IPS DF 19.7 (cell line): ENCODE measurements around the gene PTGFR.

Experiments used
- DNase-seq: peaks from one replicate; pipeline ENCODE4 v3.0.0-alpha.2; 2013; ENCODE audit warnings: low read depth, low spot score

PTGFR gene

DNA sequence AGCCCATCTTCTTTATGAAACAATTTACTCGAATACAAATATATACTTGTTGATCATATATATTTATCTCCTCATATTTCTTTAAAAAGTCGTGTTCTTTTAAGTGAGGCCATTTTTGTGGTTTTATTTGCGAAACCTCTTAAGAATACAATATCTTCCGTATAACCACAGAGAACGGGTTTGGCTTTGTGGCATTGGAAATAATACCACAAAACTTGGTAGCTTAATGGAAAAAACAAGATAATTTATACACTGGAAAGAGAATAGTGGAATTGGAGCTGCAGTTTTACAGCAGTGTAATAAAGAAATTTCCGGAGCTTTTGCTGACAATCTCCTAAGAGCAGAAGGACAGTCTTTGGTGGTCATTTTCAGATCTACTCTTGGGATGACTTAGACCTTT, 29.4 kb downstream of the PTGFR start:
- DNase-seq = no peak

DNA sequence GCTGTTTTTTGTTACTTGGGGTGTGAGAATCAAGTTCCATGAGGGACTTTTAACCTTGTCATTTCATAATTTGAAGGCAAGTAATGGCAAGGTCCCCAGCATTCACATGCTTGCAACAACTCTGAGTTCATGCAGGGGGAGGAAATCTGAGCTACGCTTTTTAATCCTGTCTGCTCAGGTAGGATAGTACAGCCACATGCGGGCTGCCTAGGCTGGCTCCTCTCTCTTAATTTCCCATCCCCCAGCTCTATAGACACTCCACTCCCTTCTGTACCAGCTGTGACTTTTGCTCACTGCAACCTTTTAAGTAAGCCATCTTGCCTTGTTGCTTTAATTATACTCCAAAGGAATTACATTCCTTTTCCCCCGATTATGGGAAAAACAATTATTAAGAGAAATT, 30.1 kb downstream of the PTGFR start:
- DNase-seq = no peak

- no peak for DNase-seq
Observed at GRCh38 chr1:78522136-78522535, 31.4 kb downstream of the PTGFR start.

DNA sequence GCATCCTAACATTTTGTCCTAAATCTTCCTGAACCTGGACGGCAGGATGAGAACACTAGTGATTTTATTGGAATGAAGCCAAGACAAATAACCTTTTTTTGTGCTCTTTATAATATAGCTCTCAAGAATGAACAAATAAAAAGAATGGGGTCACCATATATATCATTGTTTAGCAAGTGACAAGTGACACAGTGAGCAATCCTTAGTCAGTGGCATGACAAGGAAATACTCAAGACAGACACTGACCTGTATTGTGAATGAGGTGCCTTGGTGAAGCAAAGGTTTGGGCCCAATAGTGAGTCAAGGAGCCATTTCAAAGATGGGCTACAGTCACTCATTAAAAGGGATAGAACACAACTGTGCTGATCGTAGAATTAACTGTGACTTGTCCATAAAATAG, 35.7 kb downstream of the PTGFR start:
- no peak for DNase-seq

DNA sequence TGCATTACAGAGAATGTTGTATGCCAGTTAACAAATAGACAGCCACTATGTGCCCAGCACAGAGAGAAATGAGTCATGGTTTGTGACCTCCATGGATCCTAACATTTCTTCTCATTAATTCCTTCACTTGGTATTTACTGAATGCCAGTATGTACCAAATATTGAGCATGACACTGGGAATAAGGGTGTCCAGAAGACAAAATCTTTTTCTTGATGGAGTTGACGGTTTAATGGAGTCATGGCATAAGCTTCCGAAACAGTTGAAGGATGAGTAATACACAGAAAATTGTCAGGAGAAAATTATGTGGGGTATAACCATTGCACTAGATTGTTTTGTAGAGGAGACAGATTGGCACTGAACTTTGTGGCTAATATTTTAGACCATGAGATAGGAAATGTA, 36.9 kb downstream of the PTGFR start:
- no peak for DNase-seq

DNA sequence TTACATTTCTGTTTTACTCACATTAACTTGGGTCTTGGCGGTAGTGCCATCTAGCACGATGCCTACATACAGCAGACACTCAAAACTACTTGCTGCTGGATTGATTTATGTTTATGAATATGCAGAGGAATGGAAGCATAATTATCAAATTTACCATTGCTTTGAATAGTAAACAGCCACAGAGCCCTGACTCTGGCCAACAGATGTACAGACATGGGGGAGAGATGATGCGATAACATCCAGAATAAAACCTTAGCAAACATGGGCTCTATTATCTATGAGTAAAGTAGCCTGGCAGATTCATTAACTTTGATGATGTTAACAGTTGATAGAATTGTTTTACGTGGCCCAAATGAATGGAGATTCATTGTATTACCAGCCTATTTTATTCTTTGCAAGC, 42.8 kb downstream of the PTGFR start:
- no peak for DNase-seq

- DNase-seq = no peak
Observed at GRCh38 chr1:78535286-78535685, 44.5 kb downstream of the PTGFR start.

- no peak for DNase-seq
Observed at GRCh38 chr1:78536427-78536826, 45.7 kb downstream of the PTGFR start.

GRCh38 chr1:78540048-78540447, 49.3 kb downstream of the PTGFR start:
- no peak for DNase-seq

- no peak for DNase-seq
Observed at GRCh38 chr1:78541479-78541878, 50.7 kb downstream of the PTGFR start.

DNA sequence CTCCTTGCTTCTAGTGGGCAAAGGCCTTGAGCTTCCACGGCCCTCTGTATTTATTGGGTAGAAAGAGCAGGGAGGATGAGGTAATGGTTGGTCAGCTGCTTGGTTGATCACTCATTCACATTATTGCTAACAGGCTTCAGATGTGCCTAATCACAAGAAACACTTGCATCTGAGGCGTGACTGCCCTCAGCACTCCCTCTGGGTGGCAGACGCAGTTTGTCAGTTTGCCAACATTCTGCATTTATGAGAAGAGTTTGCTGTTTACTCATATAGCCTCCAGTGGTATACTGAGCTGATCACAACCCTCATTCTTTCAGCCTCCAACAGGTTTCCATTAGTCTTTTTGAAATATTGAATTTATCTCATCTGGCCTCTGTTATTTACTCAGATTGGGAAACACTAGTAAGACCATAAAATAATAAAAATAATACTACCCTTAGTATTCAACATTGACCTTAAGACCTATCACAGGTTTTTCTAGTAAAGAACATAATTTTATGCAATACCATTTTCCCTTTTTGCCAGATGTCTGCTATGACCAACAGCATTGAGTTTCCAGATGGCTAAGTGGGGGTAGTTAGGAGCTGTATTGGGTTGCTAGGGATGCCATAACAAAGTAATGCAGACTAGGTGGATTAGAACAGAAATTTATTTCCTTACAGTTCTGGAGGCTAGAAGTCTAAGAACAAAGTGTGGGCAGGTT, 53.3 kb downstream of the PTGFR start:
- no peak for DNase-seq

DNA sequence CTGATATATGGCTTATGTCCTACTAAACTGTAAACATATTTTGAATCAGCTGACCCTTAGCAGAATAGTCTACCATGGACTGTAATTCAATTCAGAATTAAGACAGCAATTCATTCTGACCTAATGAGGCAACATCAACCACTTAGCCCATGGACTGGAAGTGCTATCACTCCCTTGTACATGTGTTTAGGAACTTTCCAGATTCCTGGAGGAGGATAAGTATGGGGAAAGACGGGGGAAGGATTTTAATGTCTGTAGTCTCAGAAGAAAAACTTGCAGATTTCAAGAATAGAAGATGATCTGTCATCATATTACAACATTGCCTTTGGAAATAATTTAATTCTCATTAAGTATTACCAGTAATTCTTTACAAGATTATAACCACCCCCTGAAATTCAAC, 56.3 kb downstream of the PTGFR start:
- DNase-seq = no peak

DNA sequence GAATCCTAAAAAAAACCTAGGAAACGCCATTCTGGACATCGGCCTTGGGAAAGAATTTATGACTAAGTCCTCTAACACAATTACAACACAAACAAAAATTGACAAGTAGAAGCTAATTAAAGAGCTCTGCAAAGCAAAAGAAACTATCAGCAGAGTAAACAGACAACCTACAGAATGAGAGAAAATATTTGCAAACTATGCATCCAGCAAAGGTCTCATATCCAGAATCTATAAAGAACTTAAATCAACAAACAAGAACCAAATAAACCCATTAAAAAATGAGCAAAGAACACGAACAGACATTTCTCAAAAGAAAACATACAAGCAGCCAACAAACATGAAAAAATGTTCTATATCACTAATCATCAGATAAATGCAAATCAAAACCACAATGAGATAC, 58.6 kb downstream of the PTGFR start:
- no peak for DNase-seq

DNA sequence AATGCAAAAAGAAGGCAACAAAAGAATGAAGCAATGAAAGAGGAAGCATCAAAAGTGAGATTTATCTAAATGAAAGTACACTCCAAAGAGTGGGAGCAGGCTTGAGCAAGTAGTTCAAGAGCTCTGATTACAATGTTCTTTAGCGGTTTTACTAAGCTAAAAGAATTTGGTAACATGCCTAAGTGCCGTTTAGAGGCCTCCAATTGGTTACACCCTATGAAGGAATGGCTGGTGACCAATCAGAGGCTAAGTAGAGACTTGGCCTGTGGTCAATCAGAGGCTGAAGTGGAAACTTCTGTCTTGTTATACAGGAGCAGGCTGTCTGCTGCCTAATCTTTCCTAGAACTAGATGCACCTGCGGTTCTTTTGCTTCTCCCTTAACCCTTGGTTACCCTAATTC, 59.1 kb downstream of the PTGFR start:
- DNase-seq = no peak

GRCh38 chr1:78553859-78554258, 63.1 kb downstream of the PTGFR start:
- DNase-seq = peak; percentile 1

DNA sequence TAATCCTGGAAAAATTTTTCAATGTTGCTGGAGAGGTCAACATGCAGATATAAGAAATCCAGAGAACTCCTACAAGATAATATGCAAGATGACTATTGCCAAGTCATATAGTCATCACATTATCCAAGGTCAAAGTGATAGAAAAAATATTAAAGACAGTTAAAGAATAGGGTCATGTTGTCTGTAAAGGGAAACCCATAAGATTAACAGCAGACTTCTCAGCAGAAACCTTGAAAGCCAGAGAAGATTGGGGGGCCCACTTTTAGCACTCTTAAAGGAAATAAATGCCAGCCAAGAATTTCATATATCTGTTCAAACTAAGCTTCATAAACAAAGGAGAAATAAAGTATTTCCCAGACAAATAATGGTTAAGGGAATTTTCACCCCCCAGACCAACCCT, 64.1 kb downstream of the PTGFR start:
- DNase-seq = no peak

DNA sequence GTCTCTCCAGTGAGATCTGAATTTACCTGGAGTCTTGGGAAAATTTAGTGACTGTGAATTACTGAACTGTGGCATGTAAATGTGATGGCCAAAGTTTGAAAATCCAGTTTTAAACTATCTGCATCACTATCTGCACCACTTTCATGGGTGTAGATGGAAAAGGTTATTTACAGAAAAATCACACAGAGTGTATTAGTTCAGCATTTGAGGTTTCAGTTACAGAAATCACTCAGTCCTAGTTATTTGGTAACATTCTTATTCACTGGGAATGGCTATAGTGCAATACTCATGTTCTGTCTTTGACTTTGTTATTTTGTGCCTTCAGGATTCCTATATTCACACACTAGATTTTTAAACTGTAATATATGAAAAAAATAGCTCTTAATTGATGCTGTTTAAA, 68.9 kb downstream of the PTGFR start:
- no peak for DNase-seq

DNA sequence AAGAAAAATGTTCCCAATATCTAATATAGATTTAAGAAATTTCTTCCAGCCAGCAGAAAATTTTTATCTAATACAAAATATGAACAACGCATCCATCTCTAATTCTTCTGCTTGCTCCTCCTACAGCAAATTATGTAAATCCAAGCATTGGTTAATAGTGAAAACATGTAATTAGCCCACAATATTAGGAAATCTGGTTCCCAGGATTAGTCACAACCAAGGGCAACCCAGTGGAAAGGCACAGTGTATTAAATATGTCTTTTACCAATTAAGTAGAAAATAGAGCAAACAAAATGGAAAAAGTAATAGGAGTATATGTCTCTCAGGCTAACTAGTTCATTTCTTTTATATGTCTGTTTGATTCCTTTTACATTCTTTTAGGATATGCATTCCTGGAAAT, 70.0 kb downstream of the PTGFR start:
- DNase-seq = no peak

DNA sequence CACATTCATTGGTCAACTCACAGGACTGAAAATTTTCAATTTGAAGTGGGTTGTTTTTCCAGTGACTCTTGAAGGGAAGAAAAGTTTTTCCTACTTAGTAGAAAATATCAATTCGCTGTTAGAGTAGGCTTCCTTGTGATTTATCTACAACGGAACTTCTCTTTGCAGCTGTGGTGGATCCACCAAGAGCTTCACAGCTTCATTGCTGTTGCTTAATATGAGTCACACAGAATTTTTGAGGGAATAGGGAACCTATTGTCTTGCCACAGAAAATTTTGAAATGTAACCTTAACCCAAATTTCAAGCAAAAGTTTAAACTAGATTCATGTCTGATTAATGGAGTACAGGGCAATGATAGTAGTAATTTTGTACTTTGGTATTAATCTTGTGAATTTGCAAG, 71.1 kb downstream of the PTGFR start:
- DNase-seq = no peak

GRCh38 chr1:78565393-78565792, 74.6 kb downstream of the PTGFR start:
- no peak for DNase-seq

DNA sequence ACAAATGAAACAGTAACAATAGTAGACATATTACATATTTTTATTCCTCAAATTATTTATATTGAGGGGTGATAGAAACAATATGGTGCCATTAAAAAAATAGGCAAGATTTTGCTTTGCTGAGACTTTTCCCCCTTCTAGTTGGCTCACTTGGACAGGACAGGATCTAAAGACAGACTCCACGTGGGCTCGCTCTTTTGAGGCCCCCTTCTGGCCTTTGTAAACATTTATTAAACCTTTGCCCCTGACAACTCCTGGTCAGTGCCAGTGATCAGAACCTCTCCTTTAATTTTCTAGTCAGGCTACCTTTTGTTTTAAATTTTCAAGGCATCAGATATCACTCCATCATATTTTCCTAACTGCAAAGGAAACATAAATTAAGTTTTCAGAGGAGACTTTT, 79.8 kb downstream of the PTGFR start:
- no peak for DNase-seq

GRCh38 chr1:78577257-78578100, 86.7 kb downstream of the PTGFR start:
- no peak for DNase-seq

DNA sequence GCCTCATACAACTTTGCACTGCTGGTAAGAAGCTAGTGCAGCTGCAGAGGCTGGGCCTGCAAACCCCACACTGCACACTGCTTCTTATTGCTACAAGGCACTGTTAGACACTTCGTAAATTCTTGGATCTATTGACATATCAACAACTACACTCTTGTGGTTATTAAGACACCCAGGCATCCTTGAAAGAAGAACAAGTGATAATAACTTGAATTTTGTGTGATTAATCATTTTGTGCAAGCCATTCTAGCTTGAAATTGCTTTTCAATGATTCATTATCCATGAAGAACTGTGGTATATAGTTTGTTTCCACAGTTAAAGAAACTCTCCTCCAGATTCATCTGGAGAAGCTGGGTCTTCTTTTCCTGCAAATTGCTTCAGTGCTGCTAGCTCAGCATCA, 95.8 kb downstream of the PTGFR start:
- no peak for DNase-seq
